SU-DHL-6 (cell line): ENCODE data around the gene CFAP58.

Source experiments
- H2AFZ ChIP-seq: fragments of 200-600 bp; sonication (generic); 2 replicates; pipeline ENCODE4 v1.6.1; 2014; ENCODE audit warnings: low read depth, mild to moderate bottlenecking, moderate library complexity, mixed read lengths, antibody characterized with exemption, low read length; ENCODE audit not compliant: severe bottlenecking
- H3F3A ChIP-seq: fragments of 200-600 bp; shearing (Covaris generic); 2 replicates; pipeline ENCODE4 v1.6.0; 2016; ENCODE audit warnings: antibody characterized with exemption, mild to moderate bottlenecking; ENCODE audit not compliant: insufficient read depth
- H3K27ac ChIP-seq: fragments of 200-600 bp; sonication (generic); 2 replicates; pipeline ENCODE4 v1.5.1; 2016; ENCODE audit warnings: low read depth, mild to moderate bottlenecking, low read length, moderate library complexity, mixed read lengths
- H3K27me3 ChIP-seq: fragments of 200-600 bp; sonication (generic), shearing (Covaris generic); 2 replicates; pipeline ENCODE4 v1.6.0; 2014; ENCODE audit warnings: mild to moderate bottlenecking, low read length
- H3K36me3 ChIP-seq: fragments of 200-600 bp; sonication (generic); 2 replicates; pipeline ENCODE4 v1.6.1; 2014; ENCODE audit warnings: mild to moderate bottlenecking, low read length, mixed read lengths
- H3K4me2 ChIP-seq: fragments of 300-600, 200-600 bp; shearing (Covaris generic), sonication (generic); 2 replicates; pipeline ENCODE4 v1.6.0; 2014; ENCODE audit warnings: low read length, low read depth, mild to moderate bottlenecking; ENCODE audit not compliant: poor library complexity, severe bottlenecking
- H3K4me3 ChIP-seq: fragments of 200-600 bp; sonication (generic); 2 replicates; pipeline ENCODE4 v1.5.1; 2014; ENCODE audit warnings: antibody characterized with exemption, low read length, mild to moderate bottlenecking, mixed read lengths; ENCODE audit not compliant: insufficient read depth, poor library complexity, severe bottlenecking
- H3K79me2 ChIP-seq: fragments of 200-600 bp; sonication (generic); 2 replicates; pipeline ENCODE4 v1.6.1; 2014; ENCODE audit warnings: mild to moderate bottlenecking, low read length, moderate library complexity; ENCODE audit not compliant: insufficient read depth
- H3K9ac ChIP-seq: fragments of 200-600 bp; sonication (generic); 2 replicates; pipeline ENCODE4 v1.7.0; 2014; ENCODE audit warnings: mild to moderate bottlenecking, low read length
- H3K9me2 ChIP-seq: fragments of 200-600 bp; sonication (generic); replicated peaks from 2 replicates; pipeline ENCODE4 v1.6.1; 2014; ENCODE audit warnings: low read length; ENCODE audit not compliant: insufficient read depth
- H3K9me3 ChIP-seq: fragments of 200-600 bp; sonication (generic); 2 replicates; pipeline ENCODE4 v1.6.1; 2014; ENCODE audit warnings: low read length, mixed read lengths; ENCODE audit not compliant: insufficient read depth
- H4K20me1 ChIP-seq: fragments of 200-600 bp; sonication (generic); 2 replicates; pipeline ENCODE4 v1.6.1; 2014; ENCODE audit warnings: low read depth, mild to moderate bottlenecking, antibody characterized with exemption, low read length, moderate library complexity, mixed read lengths
- CTCF ChIP-seq: fragments of 200-600 bp; sonication (generic); IDR thresholded peaks from one replicate; pipeline ENCODE4 v1.5.1; 2017; ENCODE audit warnings: antibody characterized with exemption, mild to moderate bottlenecking, low read length, moderate library complexity; ENCODE audit not compliant: insufficient read depth, poor library complexity, severe bottlenecking
- EZH2phosphoT487 ChIP-seq: fragments of 200-600 bp; sonication (generic), shearing (Covaris generic); conservative IDR thresholded peaks from 2 replicates; pipeline ENCODE4 v1.6.1; 2018; ENCODE audit warnings: mild to moderate bottlenecking, antibody characterized with exemption, low read length, moderate library complexity, mixed read lengths

Gene CFAP58

DNA sequence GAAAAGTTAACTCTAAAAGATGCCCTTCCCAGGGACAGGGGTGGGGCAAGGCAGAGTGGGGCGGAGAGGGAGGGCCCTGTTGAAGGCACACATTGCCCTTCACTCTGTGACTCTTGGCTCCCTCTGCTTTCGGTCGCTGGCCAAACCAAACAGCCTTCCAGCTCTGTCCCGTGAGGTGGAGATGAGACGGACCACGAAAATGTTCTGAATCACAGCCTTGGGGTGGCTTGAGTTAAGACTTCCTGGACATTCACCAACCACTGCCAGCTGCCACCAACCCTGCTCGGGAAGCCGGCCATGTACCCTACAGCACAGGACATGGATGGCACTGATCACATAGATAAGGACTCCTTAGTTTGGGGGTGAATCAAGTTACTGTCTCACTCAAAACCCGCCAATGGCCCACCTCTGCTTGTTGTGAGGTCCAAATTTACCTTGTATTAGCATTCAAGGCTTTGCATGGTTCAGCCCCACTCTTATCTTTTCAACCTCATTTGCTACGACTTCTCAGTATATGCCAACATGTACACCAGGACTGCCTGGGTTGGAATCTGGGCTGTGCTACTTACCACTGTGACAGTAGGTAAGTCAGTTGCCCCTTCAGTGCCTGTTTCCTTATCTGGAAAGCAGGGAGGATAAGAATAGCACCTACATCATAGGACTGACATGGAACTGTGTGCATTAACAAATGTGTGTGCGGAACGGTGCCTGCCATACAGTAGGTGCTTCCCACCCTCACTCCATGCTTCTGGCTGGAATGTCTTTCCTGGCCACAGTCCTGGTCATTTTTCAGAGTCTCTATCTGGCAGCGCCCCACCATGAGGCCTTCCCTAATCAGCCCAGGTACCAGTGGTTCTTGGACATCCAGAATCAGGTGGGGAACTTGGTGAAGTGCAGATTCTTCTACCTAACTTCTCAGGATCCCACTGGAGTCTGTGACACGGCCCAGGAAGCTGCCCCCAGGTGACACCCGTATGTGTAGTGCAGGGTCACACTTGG is 43.4 kb upstream of the CFAP58 start:
- no peaks in the 10 kb centered on the region for H3K79me2 ChIP-seq
- no peaks in the 10 kb centered on the region; the same call in 1 of the 2 replicates for H4K20me1 ChIP-seq
- TF ChIP-seq CTCF (no peak), EZH2phosphoT487 (no peak)

GRCh38 chr10:104311184-104311720 is 42.4 kb upstream of the CFAP58 start:
- no peak overlapping the region for H3K4me2 ChIP-seq

More for the DNA sequence above, 43.4 kb upstream of the CFAP58 start:
- no peak overlapping the region for H2AFZ ChIP-seq
- no peaks in the 10 kb centered on the region for H3K36me3 ChIP-seq
- no peak overlapping the region for H3K4me2 ChIP-seq
- no peaks in the 10 kb centered on the region; the same call in 1 of the 2 replicates for H3F3A ChIP-seq
- no peaks in the 10 kb centered on the region for H3K27me3 ChIP-seq
- no peak overlapping the region for H3K4me3 ChIP-seq
- no peak overlapping the region for H3K27ac ChIP-seq
- no peaks in the 10 kb centered on the region for H3K9me3 ChIP-seq
- H3K9ac ChIP-seq, result no peak overlapping the region
- H3K9me2 ChIP-seq, result no peaks in the 10 kb centered on the region

More at GRCh38 chr10:104311184-104311720, 42.4 kb upstream of the CFAP58 start:
- no peak for TF ChIP-seq CTCF
- no peak for TF ChIP-seq EZH2phosphoT487
- Histone ChIP-seq H3K9me2 (no peaks in the 10 kb centered on the region), H3K27me3 (no peaks in the 10 kb centered on the region), H3K27ac (no peak overlapping the region), H3K4me3 (no peak overlapping the region), H3F3A (no peaks in the 10 kb centered on the region; the same call in 1 of the 2 replicates), H3K9me3 (no peaks in the 10 kb centered on the region), H3K36me3 (no peaks in the 10 kb centered on the region), H3K9ac (no peak overlapping the region), H3K79me2 (no peaks in the 10 kb centered on the region), H4K20me1 (no peaks in the 10 kb centered on the region; the same call in 1 of the 2 replicates), H2AFZ (no peak overlapping the region)
